EH (cell line): ENCODE measurements around the gene MLEC.
A peak's percentile ranks its signal among the peaks of the same experiment; 100 is the strongest.
"Not testable (repeated sequence)": the region's sequence is repeated elsewhere in the genome, so short reads cannot be mapped to it uniquely, and the experiment has no call there.

Source experiments
- DNase-seq: peaks from one replicate; pipeline ENCODE4 v3.0.0-alpha.2; 2015; ENCODE audit warnings: low read depth

Gene MLEC

DNA sequence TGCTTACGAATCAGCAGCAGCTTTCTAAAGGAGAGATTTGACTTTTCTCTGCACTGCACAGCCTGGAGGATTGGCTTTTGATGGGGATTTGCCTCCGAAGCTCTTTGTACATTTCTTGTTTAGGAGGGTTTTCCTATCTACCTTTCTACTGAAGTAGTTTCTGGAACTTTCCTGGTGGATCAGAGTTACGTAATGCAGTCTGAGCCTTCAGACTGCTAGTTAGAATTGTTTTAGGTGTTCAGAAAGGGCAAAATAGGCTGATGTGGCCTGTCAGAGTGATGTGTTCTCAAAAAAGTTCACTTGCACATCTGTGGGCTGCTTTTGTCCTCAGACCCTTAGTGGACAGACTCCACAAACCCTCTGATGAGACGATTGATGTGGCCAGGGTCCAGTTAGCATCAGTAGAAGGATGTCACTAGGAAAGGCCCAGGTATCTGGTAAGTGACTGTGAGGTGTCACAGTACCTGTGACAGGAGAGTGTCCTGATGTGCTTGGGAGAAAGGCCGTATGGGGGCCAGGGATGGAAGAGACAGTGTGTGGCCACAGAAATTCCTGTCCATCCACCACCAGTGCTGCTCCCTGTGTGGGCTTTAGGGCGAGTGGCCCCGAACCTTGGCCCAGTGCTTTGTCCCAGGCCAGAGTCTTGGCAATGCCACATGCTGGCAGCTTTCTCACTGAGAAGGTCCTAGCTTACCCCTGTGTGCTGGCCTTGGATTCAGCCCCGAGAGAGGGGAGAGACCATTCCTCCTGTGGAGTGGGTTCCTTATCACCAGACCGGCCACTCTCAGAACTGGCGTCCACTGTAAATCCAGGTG lies 34.2 kb downstream of the MLEC start:
- no peak for DNase-seq

GRCh38 chr12:120721866-120722265 lies 34.9 kb downstream of the MLEC start:
- no peak for DNase-seq

GRCh38 chr12:120722784-120723183 lies 35.8 kb downstream of the MLEC start:
- no peak for DNase-seq

GRCh38 chr12:120724720-120725119 lies 37.8 kb downstream of the MLEC start:
- no peak for DNase-seq

DNA sequence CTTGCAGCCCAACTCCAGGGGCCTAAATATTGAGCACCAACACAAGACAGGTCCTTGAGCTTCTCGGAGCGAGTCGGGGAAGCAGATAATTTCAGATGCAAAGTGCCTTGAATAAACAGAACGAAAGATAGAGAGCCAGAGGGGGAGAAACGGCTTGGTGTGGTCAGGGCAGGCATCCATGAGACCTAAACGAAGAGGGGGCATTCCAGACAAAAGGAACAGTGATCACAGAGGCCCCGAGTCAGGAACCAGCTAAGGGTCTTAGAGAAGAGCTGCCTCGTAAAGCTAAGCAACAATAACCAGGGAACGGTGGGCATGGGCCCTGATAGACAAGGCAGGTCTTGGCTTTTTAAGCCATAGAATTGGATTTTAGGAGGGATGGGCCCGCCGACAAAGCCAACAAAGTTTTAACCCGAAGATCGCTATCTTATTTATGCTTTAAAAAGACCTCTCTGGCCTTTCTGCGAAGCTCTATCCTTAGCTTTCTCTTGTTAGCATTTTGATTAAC lies 38.3 kb downstream of the MLEC start:
- DNase-seq, result peak; percentile 6

GRCh38 chr12:120725659-120726509 lies 38.9 kb downstream of the MLEC start, which contains the start of gene ACADS:
Gene ACADS (plus strand): TSS chr12:120725826. CDS start chr12:120725886, 60 bp downstream.
- DNase-seq, result peak; percentile 88

DNA sequence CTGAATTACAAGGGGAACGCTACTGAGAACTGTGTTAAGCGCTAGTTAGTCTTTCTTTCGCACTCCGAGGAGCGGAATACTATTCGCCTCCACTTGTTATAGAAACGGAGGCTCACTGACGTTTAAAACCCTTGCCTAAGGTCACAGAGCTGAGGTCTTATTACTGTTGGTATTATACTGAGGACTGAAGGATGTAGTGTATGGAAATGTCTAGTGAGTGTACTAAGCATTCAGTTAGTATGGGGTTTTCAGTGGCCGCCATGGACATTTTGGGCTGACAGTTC lies 39.5 kb downstream of the MLEC start:
- no peak for DNase-seq

- no peak for DNase-seq
Measured at GRCh38 chr12:120726961-120727360, 40.0 kb downstream of the MLEC start.

- DNase-seq, result not testable (repeated sequence)
Measured at GRCh38 chr12:120732198-120732597, 45.2 kb downstream of the MLEC start.

GRCh38 chr12:120733574-120733973 lies 46.6 kb downstream of the MLEC start:
- no peak for DNase-seq

GRCh38 chr12:120734210-120734609 lies 47.3 kb downstream of the MLEC start:
- no peak for DNase-seq

GRCh38 chr12:120735181-120735580 lies 48.2 kb downstream of the MLEC start:
- no peak for DNase-seq

DNA sequence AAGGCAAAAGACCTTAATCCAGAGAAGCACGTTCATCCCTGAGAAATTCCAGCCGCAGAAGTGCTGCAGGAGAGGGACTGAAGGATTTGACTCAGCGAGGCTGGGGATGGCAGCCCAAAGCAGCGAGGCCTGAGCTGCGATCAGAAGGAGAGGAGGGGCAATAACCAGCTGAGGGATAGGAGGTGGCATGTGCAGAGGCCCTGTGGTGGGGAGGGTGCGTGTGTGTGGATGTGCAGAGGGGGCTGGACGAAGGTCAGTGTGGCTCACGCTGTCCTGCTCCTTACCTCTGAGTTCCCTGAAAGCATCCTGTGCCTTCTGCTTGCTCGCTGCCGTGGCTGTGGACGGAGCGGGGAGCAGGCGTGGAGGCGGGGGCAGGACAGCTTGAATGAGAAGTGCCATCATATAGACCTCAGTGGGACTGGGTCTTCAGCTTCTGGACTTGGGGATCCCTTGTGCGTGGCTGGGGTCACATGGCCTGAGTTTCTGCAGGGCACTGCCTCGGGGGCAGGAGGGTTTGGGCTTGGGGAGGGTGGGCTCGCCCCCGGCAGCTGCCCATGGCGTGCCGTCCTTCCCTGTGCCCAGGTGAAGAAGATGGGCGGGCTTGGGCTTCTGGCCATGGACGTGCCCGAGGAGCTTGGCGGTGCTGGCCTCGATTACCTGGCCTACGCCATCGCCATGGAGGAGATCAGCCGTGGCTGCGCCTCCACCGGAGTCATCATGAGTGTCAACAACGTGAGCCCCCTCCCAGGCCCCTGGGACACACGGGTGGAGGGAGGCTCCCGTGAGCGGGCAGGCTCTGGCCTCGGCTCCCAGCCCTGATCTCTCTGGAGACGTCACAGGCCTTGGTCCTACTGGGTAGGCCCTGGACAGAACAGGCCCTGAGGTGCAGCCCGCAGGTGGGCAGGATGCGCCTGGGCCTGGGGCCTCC lies 49.7 kb downstream of the MLEC start:
- DNase-seq, result no peak

GRCh38 chr12:120737557-120738251 lies 50.8 kb downstream of the MLEC start:
- DNase-seq, result no peak

DNA sequence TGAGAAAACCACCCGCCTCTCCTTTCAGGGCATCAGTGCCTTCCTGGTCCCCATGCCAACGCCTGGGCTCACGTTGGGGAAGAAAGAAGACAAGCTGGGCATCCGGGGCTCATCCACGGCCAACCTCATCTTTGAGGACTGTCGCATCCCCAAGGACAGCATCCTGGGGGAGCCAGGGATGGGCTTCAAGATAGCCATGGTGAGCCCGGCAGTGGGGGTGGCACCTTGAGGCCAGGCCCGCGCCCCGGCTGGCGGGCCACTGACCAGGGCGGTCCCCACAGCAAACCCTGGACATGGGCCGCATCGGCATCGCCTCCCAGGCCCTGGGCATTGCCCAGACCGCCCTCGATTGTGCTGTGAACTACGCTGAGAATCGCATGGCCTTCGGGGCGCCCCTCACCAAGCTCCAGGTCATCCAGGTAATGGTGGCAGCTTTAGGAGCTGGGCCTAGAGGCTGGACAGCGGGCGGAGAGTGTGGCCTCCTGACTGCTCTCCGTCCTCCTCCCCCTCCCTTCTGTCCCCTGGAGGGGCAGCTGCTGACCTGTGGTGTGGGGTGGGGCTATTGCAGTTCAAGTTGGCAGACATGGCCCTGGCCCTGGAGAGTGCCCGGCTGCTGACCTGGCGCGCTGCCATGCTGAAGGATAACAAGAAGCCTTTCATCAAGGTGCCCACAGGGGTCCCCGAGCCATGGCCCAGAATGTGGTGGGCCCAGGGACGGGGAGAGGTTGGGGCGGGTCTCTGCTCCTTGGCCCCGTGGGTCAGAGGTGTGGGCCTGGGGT lies 51.5 kb downstream of the MLEC start:
- no peak for DNase-seq

GRCh38 chr12:120739031-120739762 lies 52.2 kb downstream of the MLEC start:
- DNase-seq, result no peak

- no peak for DNase-seq
Measured at GRCh38 chr12:120739821-120740613, 53.1 kb downstream of the MLEC start.

DNA sequence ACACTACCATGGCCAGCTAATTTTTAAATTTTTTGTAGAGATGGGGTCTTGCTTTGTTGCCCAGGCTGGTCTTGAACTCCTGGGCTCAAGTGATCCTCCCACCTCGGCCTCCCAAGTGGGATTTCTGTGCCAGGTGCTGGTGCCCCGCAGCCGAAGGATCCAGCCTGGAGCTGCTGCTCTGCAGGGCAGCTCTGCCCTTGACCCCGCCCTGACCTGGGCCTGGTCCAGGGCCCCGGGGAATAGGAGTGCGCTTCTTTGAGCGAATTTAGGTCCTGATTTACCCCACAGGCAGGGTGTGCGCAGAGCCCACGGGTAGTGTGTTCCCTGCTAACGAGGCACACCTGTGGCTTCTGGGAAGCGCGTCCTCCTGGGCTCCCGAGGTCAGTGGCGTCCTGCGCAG lies 53.9 kb downstream of the MLEC start:
- no peak for DNase-seq
